ENCODE data around the gene BICDL2.

BICDL2 gene

DNA sequence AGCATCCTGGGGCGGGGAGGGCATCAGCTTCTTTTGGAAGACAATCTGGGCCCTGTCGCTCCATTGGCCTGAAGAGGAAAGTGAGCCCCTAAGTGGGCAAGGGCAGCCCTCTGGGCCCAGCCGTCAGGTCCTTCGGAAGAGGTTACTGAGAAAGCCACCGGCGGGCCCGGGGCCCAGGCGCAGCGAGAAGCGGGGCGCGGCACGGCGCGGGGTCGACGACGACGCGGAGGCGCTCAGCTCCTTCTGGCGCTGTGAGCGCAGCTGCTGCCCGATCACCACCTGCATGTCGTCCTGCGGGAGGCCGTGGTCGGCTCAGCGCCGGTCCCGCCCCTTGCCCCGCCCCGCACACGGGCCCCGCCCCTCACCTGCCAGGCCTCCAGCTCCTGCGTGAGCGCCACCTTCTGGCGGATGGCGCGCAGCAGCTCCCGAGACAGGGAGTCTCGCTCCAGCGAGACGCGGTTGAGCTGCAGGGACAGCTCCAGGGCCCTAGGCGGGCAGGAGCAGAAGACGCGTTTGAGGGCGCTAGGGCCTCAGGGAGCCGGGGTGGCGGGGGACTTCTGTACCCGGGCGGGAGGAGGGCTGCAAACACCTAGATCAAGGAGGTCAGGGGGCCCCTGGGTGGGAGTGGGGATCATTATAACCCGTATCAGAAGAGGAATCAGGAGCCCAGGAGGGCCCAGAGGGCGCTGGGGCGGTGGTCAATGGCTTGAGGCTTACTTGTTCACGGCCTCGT, 8.6 kb downstream of the BICDL2 start:
- TF ChIP-seq, protein P1, sequence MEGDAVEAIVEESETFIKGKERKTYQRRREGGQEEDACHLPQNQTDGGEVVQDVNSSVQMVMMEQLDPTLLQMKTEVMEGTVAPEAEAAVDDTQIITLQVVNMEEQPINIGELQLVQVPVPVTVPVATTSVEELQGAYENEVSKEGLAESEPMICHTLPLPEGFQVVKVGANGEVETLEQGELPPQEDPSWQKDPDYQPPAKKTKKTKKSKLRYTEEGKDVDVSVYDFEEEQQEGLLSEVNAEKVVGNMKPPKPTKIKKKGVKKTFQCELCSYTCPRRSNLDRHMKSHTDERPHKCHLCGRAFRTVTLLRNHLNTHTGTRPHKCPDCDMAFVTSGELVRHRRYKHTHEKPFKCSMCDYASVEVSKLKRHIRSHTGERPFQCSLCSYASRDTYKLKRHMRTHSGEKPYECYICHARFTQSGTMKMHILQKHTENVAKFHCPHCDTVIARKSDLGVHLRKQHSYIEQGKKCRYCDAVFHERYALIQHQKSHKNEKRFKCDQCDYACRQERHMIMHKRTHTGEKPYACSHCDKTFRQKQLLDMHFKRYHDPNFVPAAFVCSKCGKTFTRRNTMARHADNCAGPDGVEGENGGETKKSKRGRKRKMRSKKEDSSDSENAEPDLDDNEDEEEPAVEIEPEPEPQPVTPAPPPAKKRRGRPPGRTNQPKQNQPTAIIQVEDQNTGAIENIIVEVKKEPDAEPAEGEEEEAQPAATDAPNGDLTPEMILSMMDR (conservative IDR thresholded peaks at IDR 0.05): peak; percentile 97
- no peak for TF ChIP-seq ZFX (IDR thresholded peaks at IDR 0.05)
- peak overlapping the region; percentile 43 for H3K27ac ChIP-seq

DNA sequence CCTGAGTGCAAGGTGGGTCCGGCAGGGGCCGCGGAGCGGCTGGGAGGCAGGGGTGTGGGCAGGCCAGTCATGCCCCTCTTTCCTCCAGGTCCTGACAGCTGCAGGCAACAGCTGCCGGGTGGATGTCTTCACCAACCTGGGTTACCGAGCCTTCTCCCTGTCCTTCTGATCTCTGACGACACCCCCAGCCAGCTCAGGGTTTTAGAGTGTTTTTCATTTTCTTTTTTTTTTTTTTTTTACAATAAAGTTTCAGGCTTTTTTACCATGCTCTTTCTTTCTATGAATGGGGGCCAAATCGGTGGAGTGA, 9.3 kb downstream of the BICDL2 start:
- H3K27ac ChIP-seq: no peak overlapping the region; the same call in 1 of the 2 replicates
- TF ChIP-seq ZFX (IDR thresholded peaks at IDR 0.05): no peak
- TF ChIP-seq, protein P1 (conservative IDR thresholded peaks at IDR 0.05): no peak

DNA sequence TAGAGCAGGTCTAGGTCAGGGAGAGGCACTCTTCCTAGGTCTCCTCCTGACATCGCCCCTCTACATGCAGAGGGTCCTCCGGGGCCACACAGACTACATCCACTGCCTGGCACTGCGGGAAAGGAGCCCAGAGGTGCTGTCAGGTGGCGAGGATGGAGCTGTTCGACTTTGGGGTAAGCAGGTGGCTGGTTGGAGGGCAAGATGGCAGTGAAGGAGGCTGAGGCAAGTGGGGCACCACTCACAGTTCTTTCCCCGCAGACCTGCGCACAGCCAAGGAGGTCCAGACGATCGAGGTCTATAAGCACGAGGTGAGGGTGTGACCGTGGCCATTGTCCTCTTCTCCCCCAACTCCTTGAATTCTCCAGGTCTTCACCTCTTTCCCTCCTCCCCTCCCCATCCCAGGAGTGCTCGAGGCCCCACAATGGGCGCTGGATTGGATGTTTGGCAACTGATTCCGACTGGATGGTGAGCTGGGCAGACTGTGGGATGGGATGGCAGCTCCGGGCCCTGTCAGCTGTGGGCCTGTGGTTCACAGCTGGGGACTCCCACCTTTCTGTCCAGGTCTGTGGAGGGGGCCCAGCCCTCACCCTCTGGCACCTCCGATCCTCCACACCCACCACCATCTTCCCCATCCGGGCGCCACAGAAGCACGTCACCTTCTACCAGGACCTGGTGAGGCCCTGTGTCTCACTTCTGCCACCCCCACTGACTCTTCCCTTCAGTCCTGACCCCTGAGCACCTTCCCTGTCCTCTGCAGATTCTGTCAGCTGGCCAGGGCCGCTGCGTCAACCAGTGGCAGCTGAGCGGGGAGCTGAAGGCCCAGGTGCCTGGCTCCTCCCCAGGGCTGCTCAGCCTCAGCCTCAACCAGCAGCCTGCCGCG, 9.9 kb downstream of the BICDL2 start:
- H3K27ac ChIP-seq: no peak overlapping the region
- TF ChIP-seq ZFX (IDR thresholded peaks at IDR 0.05): no peak
- TF ChIP-seq, protein P1 (conservative IDR thresholded peaks at IDR 0.05): no peak

DNA sequence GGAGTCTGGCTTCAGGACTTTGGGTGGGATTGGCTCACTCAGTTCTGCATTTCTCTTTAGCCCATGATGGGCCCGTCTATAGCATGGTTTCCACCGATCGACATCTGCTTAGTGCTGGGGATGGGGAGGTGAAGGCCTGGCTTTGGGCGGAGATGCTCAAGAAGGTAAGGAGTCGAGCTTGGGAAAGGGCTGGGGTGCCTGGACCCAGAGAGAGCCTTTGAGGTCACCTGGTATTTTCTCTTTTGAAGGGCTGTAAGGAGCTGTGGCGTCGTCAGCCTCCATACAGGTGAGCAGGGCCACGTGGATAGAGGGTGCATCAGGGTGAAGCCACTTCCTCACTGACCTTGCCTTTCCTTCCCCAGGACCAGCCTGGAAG, 10.8 kb downstream of the BICDL2 start:
- TF ChIP-seq, protein P1 (conservative IDR thresholded peaks at IDR 0.05): no peak
- TF ChIP-seq ZFX (IDR thresholded peaks at IDR 0.05): no peak
- no peak overlapping the region for H3K27ac ChIP-seq

DNA sequence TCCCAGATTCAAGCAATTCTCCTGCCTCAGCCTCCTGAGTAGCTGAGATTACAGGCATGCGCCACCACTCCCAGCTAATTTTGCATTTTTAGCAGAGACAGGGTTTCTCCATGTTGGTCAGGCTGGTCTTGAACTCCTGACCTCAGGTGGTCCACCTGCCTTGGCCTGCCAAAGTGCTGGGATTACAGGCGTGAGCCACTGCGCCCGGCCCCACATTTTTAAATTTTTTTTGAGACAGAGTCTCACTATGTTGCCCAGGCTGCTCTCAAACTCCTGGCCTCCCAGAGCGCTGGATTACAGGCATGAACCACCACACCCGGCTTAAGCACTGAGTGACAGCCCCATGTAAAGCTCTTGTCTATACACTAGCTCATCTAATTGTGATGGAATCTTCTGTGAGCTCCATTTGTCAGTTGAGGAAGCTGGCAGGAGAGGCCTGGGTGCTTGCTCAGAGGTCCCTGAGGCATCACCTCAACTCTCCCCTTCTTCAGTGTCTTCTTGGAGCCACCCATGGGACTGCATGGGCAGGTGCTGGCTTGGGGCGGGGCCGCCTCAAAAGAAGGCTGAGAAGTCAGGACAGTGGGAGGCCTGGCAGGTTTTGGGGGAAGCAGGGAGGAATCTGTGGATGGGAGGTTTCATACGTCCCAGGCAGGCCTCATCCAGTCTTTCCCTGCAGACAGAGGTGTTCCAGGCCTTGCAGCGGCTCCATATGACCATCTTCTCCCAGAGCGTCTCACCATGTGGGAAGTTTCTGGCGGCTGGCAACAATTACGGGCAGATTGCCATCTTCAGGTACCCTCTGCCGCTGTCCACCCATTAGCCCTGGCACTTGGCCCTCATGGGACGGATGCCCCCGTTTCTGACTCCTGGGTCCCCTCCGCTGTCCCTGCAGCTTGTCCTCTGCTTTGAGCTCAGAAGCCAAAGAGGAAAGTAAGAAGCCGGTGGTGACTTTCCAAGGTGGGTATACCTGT, 11.4 kb downstream of the BICDL2 start:
- H3K27ac ChIP-seq: no peak overlapping the region; the same call in 1 of the 2 replicates
- no peak for TF ChIP-seq ZFX (IDR thresholded peaks at IDR 0.05)
- TF ChIP-seq, protein P1 (conservative IDR thresholded peaks at IDR 0.05): no peak

DNA sequence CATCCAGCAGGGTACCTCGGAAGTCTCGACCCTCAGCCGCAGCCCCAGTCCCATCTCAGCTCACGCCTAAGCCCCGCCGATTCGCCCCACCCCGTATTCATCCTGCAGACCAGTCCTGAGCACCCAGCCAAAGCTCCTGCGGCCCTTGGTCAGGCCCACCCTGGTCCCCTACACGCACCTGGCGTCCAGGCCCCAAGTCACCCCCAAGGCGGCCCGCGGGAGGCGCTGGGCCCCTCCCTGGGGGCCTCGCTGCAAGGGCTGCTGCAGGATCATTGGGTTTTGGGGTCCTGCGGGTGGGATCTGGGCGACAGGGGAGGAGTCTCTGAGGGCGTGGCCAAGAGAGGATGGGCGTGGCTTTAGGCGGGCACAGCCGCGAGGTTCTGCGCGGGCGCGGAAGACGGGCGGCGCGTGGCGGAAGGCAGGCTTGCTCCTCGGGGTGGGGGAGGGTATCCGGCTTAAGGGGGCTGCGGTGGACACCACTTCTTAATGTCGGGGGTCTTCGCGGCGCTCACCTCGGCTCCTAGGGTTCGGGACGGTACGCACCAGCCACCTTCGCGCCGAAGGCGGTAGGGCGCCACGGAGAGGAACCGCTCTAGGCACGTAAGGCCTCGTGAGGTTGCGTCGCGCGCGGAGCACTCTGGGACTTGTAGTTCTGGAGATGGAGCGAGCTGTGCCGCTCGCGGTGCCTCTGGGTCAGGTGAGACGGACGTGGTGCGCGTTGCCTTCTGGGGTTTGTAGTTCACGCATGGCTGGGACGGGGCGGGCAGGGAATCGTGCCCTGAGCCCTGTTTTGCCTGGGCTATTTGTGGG, 12.9 kb downstream of the BICDL2 start, which contains the start of the genes HCFC1R1 and THOC6:
TSS of gene HCFC1R1 (minus strand) at position 274 of the 810 bp plus-strand sequence. CDS start at position 273, 1 bp downstream.
TSS of gene THOC6 (plus strand) at position 367 of the 810 bp plus-strand sequence. CDS start at position 659, 292 bp downstream.
- TF ChIP-seq, protein P1 (conservative IDR thresholded peaks at IDR 0.05): no peak
- TF ChIP-seq ZFX (IDR thresholded peaks at IDR 0.05): peak; percentile 33; the same call in 1 of the 2 replicates
- H3K27ac ChIP-seq: peak within 1 kb of the TSS; percentile 85

Measured in C4-2B (cell line).